ENCODE data around the gene ARID3C.

The ARID3C gene

GRCh38 chr9:34574571-34574970 lies 54.3 kb downstream of the ARID3C start:
- no peak for TF ChIP-seq CTCF (IDR thresholded peaks at IDR 0.05; ENCODE audit: low read depth, low read length, missing control alignments)
- H3K4me3 ChIP-seq (ENCODE audit: low read depth, low read length): no peak overlapping the region
- no peak for DNase-seq (ENCODE audit: low read depth)
- in situ Hi-C loops (cut with HindIII; ENCODE audit: low sequenced_read_pairs): no loop called here

- in situ Hi-C loops (cut with HindIII; ENCODE audit: low sequenced_read_pairs): no loop called here
- no peak for TF ChIP-seq CTCF (IDR thresholded peaks at IDR 0.05; ENCODE audit: low read depth, low read length, missing control alignments)
- no peak for DNase-seq (ENCODE audit: low read depth)
- H3K4me3 ChIP-seq (ENCODE audit: low read depth, low read length): no peak overlapping the region
These were observed 55.1 kb downstream of the ARID3C start for GRCh38 chr9:34573599-34574325.

GRCh38 chr9:34572628-34573027 lies 56.2 kb downstream of the ARID3C start:
- TF ChIP-seq CTCF (IDR thresholded peaks at IDR 0.05; ENCODE audit: low read depth, low read length, missing control alignments): no peak
- no peak for DNase-seq (ENCODE audit: low read depth)
- H3K4me3 ChIP-seq (ENCODE audit: low read depth, low read length): no peak overlapping the region
- in situ Hi-C loops (cut with HindIII; ENCODE audit: low sequenced_read_pairs): no loop called here

GRCh38 chr9:34572092-34572491 lies 56.8 kb downstream of the ARID3C start:
- H3K4me3 ChIP-seq (ENCODE audit: low read depth, low read length): no peak overlapping the region
- DNase-seq (ENCODE audit: low read depth): no peak
- in situ Hi-C loops (cut with HindIII; ENCODE audit: low sequenced_read_pairs): no loop called here
- TF ChIP-seq CTCF (IDR thresholded peaks at IDR 0.05; ENCODE audit: low read depth, low read length, missing control alignments): no peak

GRCh38 chr9:34571481-34571810 lies 57.4 kb downstream of the ARID3C start:
- in situ Hi-C loops (cut with HindIII; ENCODE audit: low sequenced_read_pairs): no loop called here
- DNase-seq (ENCODE audit: low read depth): no peak
- no peak for TF ChIP-seq CTCF (IDR thresholded peaks at IDR 0.05; ENCODE audit: low read depth, low read length, missing control alignments)
- H3K4me3 ChIP-seq (ENCODE audit: low read depth, low read length): no peak overlapping the region

Data from astrocyte of the cerebellum (primary cell).